BE2C (cell line): Measurements from ENCODE around the gene CCT7.

Experiments
- DNase-seq: peaks from one replicate; pipeline ENCODE4 v3.0.0-alpha.2; 2020
- H3K27me3 ChIP-seq: fragments of 250-450 bp; sonication (Bioruptor Pico); 2 replicates; pipeline ENCODE4 v1.5.1; 2020; ENCODE audit warnings: mild to moderate bottlenecking
- H3K36me3 ChIP-seq: fragments of 250-450 bp; sonication (Bioruptor Pico); 2 replicates; pipeline ENCODE4 v1.5.1; 2020; ENCODE audit warnings: mild to moderate bottlenecking
- H3K4me1 ChIP-seq: fragments of 250-450 bp; sonication (Bioruptor Pico); 2 replicates; pipeline ENCODE4 v1.5.1; 2020
- H3K4me3 ChIP-seq: 2 replicates; pipeline ENCODE4 v1.5.1; 2011; ENCODE audit warnings: low read depth, low read length
- H3K9me3 ChIP-seq: fragments of 250-450 bp; sonication (Bioruptor Pico); 2 replicates; pipeline ENCODE4 v1.5.1; 2020
- CTCF ChIP-seq: IDR thresholded peaks from 2 replicates; pipeline ENCODE4 v1.5.1; 2012; ENCODE audit warnings: mild to moderate bottlenecking, low read depth, low read length

CCT7 gene

GRCh38 chr2:73255907-73256617 is 22.0 kb downstream of the CCT7 start:
- no peak for DNase-seq
- Histone ChIP-seq H3K9me3 (no peaks in the 10 kb centered on the region), H3K4me1 (no peaks in the 10 kb centered on the region), H3K36me3 (peaks cover 13% of the 10 kb centered on the region), H3K4me3 (no peak overlapping the region), H3K27me3 (no peaks in the 10 kb centered on the region)
- TF ChIP-seq CTCF: no peak

- H3K4me1 ChIP-seq: no peaks in the 10 kb centered on the region
- H3K4me3 ChIP-seq: no peak overlapping the region
- H3K36me3 ChIP-seq: peaks cover 12% of the 10 kb centered on the region
- H3K27me3 ChIP-seq: no peaks in the 10 kb centered on the region
- no peaks in the 10 kb centered on the region for H3K9me3 ChIP-seq
- no peak for TF ChIP-seq CTCF
- no peak for DNase-seq
Measured at GRCh38 chr2:73256618-73256922, 22.5 kb downstream of the CCT7 start.

GRCh38 chr2:73257021-73257420 is 22.9 kb downstream of the CCT7 start:
- Histone ChIP-seq H3K4me1 (no peaks in the 10 kb centered on the region), H3K27me3 (no peaks in the 10 kb centered on the region), H3K36me3 (peaks cover 12% of the 10 kb centered on the region), H3K4me3 (no peak overlapping the region), H3K9me3 (no peaks in the 10 kb centered on the region)
- no peak for DNase-seq
- no peak for TF ChIP-seq CTCF

- Histone ChIP-seq H3K4me3 (no peak overlapping the region), H3K36me3 (peaks cover 10% of the 10 kb centered on the region), H3K9me3 (no peaks in the 10 kb centered on the region), H3K27me3 (no peaks in the 10 kb centered on the region), H3K4me1 (no peaks in the 10 kb centered on the region)
- TF ChIP-seq CTCF: no peak
- DNase-seq: no peak
Measured at GRCh38 chr2:73257425-73258125, 23.5 kb downstream of the CCT7 start.

- no peak for DNase-seq
- Histone ChIP-seq H3K4me3 (no peak overlapping the region), H3K9me3 (no peaks in the 10 kb centered on the region), H3K4me1 (no peaks in the 10 kb centered on the region), H3K36me3 (peaks cover 5% of the 10 kb centered on the region), H3K27me3 (no peaks in the 10 kb centered on the region)
- no peak for TF ChIP-seq CTCF
Measured at GRCh38 chr2:73258186-73258912, 24.2 kb downstream of the CCT7 start.

GRCh38 chr2:73258913-73259215 is 24.8 kb downstream of the CCT7 start:
- TF ChIP-seq CTCF: no peak
- Histone ChIP-seq H3K4me1 (no peaks in the 10 kb centered on the region), H3K4me3 (no peak overlapping the region), H3K9me3 (no peaks in the 10 kb centered on the region), H3K27me3 (no peaks in the 10 kb centered on the region), H3K36me3 (peaks cover 4% of the 10 kb centered on the region)
- DNase-seq: no peak
